K562 (cell line): ENCODE measurements around the gene GPHA2. TPM values are rescaled to one million over a fixed set of nuclear protein-coding genes. Genes with fewer than 3 reads are reported as not detected.
A peak's percentile ranks its signal among the peaks of the same experiment; 100 is the strongest.

ENCODE experiments used
- ADNP ChIP-seq: fragments of 200-800 bp; sonication (Bioruptor generic); IDR thresholded peaks from 2 replicates; pipeline ENCODE4 v1.6.1; 2016; ENCODE audit warnings: missing genetic modification characterization, missing compliant biosample characterization
- BRF1 ChIP-seq: IDR thresholded peaks from 3 replicates; pipeline ENCODE4 v1.6.1; 2011; ENCODE audit warnings: borderline replicate concordance, mild to moderate bottlenecking; ENCODE audit not compliant: insufficient read length; ENCODE audit errors: extremely low read depth
- CEBPG ChIP-seq, 3 experiments: fragments of 200-800 bp in 1 of 3; sonication (Bioruptor generic) in 1 of 3; sonication (generic) in 1 of 3; formaldehyde crosslinking in 1 of 3; IDR thresholded peaks in 2 of 3; conservative IDR thresholded peaks in 1 of 3; 2 replicates each; pipeline versions ENCODE4 v1.6.1 to v1.8.0; 2016 to 2022; ENCODE audit warnings: missing compliant biosample characterization in 2 of 3, missing genetic modification characterization in 2 of 3, mild to moderate bottlenecking in 1 of 3, missing genetic modification reagents in 1 of 3
- EP300 ChIP-seq: IDR thresholded peaks from 2 replicates; pipeline ENCODE4 v1.6.1; 2012; ENCODE audit warnings: low read length, improper control_type of control experiment
- ETV6 ChIP-seq, 3 experiments: fragments of 150-350 bp in 1 of 3; sonication (generic) in 1 of 3; formaldehyde crosslinking in 1 of 3; IDR thresholded peaks; 2 replicates each; pipeline versions ENCODE4 v1.6.1 to v1.8.0; 2014 to 2022; ENCODE audit warnings: borderline replicate concordance in 2 of 3, low read depth in 2 of 3, antibody characterized with exemption in 1 of 3, low read length in 1 of 3, mild to moderate bottlenecking in 1 of 3, missing genetic modification reagents in 1 of 3
- HDAC2 ChIP-seq: fragments of 450-650 bp; IDR thresholded peaks from 2 replicates; pipeline ENCODE4 v1.6.1; 2016; ENCODE audit warnings: mild to moderate bottlenecking
- HMGN3 ChIP-seq: IDR thresholded peaks from 2 replicates; pipeline ENCODE4 v1.6.1; 2011; ENCODE audit warnings: borderline replicate concordance, low read depth, mild to moderate bottlenecking, mixed read lengths, low read length; ENCODE audit not compliant: insufficient read length; ENCODE audit errors: extremely low read depth
- HSF4 ChIP-seq: fragments of 250-450 bp; sonication (Bioruptor Pico); IDR thresholded peaks from 2 replicates; pipeline ENCODE4 v2.1.2; 2022; ENCODE audit warnings: mild to moderate bottlenecking, moderate library complexity, borderline replicate concordance
- NUFIP1 ChIP-seq: fragments of 450-650 bp; IDR thresholded peaks from 2 replicates; pipeline ENCODE4 v1.6.1; 2018; ENCODE audit not compliant: partially characterized antibody
- PHF8 ChIP-seq: fragments of 200-600 bp; sonication (generic); IDR thresholded peaks from 2 replicates; pipeline ENCODE4 v1.6.1; 2012; ENCODE audit warnings: mixed run types, mild to moderate bottlenecking, inconsistent platforms, low read length, moderate library complexity, borderline replicate concordance
- POU5F1 ChIP-seq: fragments of 150-350 bp; IDR thresholded peaks from 2 replicates; pipeline ENCODE4 v1.6.1; 2014; ENCODE audit warnings: borderline replicate concordance, low read length, low read depth, mild to moderate bottlenecking; ENCODE audit not compliant: partially characterized antibody
- SRSF3 ChIP-seq: fragments of 200-400 bp; formaldehyde crosslinking; IDR thresholded peaks from 2 replicates; pipeline ENCODE4 v1.6.1; 2016; ENCODE audit warnings: mild to moderate bottlenecking, low read length, moderate library complexity; ENCODE audit not compliant: insufficient read depth
- ZFPM2 ChIP-seq: fragments of 250-450 bp; sonication (Bioruptor Pico); IDR thresholded peaks from 2 replicates; pipeline ENCODE4 v1.5.1; 2022; ENCODE audit warnings: mild to moderate bottlenecking
- ZHX1 ChIP-seq: fragments of 150-350 bp; conservative IDR thresholded peaks from 2 replicates; pipeline ENCODE4 v1.6.1; 2014; ENCODE audit warnings: low read length
- ZNF197 ChIP-seq: fragments of 200-800 bp; sonication (Bioruptor generic); IDR thresholded peaks from 2 replicates; pipeline ENCODE4 v1.6.1; 2016; ENCODE audit warnings: low read depth, missing genetic modification characterization, missing compliant biosample characterization
- ZNF232 ChIP-seq: sonication (generic); formaldehyde crosslinking; IDR thresholded peaks from 2 replicates; pipeline ENCODE4 v1.8.0; 2022; ENCODE audit warnings: mild to moderate bottlenecking, missing genetic modification reagents
- ZNF316 ChIP-seq: fragments of 450-650 bp; IDR thresholded peaks from 2 replicates; pipeline ENCODE4 v1.6.1; 2016
- ZNF436 ChIP-seq: fragments of 250-450, 450-650 bp; sonication (Bioruptor Pico); formaldehyde crosslinking; IDR thresholded peaks from 2 replicates; pipeline ENCODE4 v1.7.0; 2020; ENCODE audit warnings: mild to moderate bottlenecking
- ZNF785 ChIP-seq: fragments of 250-450 bp; sonication (Bioruptor Pico); IDR thresholded peaks from 2 replicates; pipeline ENCODE4 v1.4.0; 2020; ENCODE audit warnings: mild to moderate bottlenecking
- polyA plus RNA-seq, 8 experiments: library from polyadenylated mRNA; depleted of rRNA in 4 of 8; stranded (reverse) in 5 of 8; unstranded in 3 of 8; fragments of >200 nt; fragmentation: Nextera tagmentation in 2 of 8; fragmentation: Illumina TruSeq in 1 of 8; extraction: Ambion mirVana in 2 of 8; extraction: Trizol in 1 of 8; gene quantifications; 2 replicates each; pipeline versions ENCODE4 v1.2.1 to v1.2.3, GENCODE V29; 2011 to 2014; ENCODE audit warnings: inconsistent platforms in 1 of 8, missing spikeins in 1 of 8
- total RNA-seq, 7 experiments: library from RNA; depleted of rRNA in 6 of 7; stranded (reverse); fragments of >200 nt in 6 of 7; fragmentation: Illumina TruSeq in 2 of 7; extraction: Trizol in 2 of 7; gene quantifications; 2 replicates each; pipeline versions ENCODE4 v1.2.1 to v1.2.3, GENCODE V29; 2011 to 2021; ENCODE audit warnings: low replicate concordance in 1 of 7
- TF ChIP-seq, protein P1 (sequence below): fragments of 250-450 bp; sonication (Bioruptor Pico); IDR thresholded peaks from 2 replicates; pipeline ENCODE4 v1.9.0; 2021; ENCODE audit warnings: mild to moderate bottlenecking, inconsistent platforms
- TF ChIP-seq, protein P2 (sequence below): sonication (generic); formaldehyde crosslinking; IDR thresholded peaks from 2 replicates; pipeline ENCODE4 v1.9.0; 2022; ENCODE audit warnings: mild to moderate bottlenecking, missing genetic modification reagents

Gene GPHA2
- total and polyA plus RNA-seq, 9 of the 15 experiments (the other 6 are each of a cell fraction or from before 2014, with no cell fraction given), result 0.17 to 0.22 TPM; not detected in 7

- TF ChIP-seq HDAC2, result no peak
- no peak for TF ChIP-seq HSF4 (CRISPR knock-in tag)
- no peak for TF ChIP-seq ETV6 (IDR thresholded peaks at IDR 0.05; ENCODE audit: borderline replicate concordance in 1 of 2, low read depth in 2 of 2, low read length in 1 of 2)
- TF ChIP-seq ETV6 (CRISPR knock-in tag; IDR thresholded peaks at IDR 0.05; ENCODE audit: borderline replicate concordance), result no peak
- no peak for TF ChIP-seq ADNP
- TF ChIP-seq CEBPG (CRISPR knock-in tag; IDR thresholded peaks at IDR 0.05), result peak; percentile 59
- TF ChIP-seq CEBPG (tag; conservative IDR thresholded peaks at IDR 0.05 in 1 of 2, IDR thresholded peaks at IDR 0.05 in 1 of 2), result no peak; a peak in 3 of 4 replicates
- TF ChIP-seq ZNF197 (CRISPR knock-in tag), result no peak
- TF ChIP-seq NUFIP1, result peak; percentile 32
- TF ChIP-seq, protein P1, sequence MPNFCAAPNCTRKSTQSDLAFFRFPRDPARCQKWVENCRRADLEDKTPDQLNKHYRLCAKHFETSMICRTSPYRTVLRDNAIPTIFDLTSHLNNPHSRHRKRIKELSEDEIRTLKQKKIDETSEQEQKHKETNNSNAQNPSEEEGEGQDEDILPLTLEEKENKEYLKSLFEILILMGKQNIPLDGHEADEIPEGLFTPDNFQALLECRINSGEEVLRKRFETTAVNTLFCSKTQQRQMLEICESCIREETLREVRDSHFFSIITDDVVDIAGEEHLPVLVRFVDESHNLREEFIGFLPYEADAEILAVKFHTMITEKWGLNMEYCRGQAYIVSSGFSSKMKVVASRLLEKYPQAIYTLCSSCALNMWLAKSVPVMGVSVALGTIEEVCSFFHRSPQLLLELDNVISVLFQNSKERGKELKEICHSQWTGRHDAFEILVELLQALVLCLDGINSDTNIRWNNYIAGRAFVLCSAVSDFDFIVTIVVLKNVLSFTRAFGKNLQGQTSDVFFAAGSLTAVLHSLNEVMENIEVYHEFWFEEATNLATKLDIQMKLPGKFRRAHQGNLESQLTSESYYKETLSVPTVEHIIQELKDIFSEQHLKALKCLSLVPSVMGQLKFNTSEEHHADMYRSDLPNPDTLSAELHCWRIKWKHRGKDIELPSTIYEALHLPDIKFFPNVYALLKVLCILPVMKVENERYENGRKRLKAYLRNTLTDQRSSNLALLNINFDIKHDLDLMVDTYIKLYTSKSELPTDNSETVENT, result 0 out of 2 replicates have a peak, but pooled peaks have one; percentile 25
- no peak for TF ChIP-seq SRSF3
- TF ChIP-seq ZHX1, result no peak
- TF ChIP-seq EP300, result no peak
- TF ChIP-seq ZNF316, result no peak
- TF ChIP-seq, protein P2, sequence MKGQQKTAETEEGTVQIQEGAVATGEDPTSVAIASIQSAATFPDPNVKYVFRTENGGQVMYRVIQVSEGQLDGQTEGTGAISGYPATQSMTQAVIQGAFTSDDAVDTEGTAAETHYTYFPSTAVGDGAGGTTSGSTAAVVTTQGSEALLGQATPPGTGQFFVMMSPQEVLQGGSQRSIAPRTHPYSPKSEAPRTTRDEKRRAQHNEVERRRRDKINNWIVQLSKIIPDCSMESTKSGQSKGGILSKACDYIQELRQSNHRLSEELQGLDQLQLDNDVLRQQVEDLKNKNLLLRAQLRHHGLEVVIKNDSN (CRISPR knock-in tag), result no peak
- no peak for TF ChIP-seq POU5F1
- TF ChIP-seq ZNF785, result no peak
- peak; percentile 70 for TF ChIP-seq HMGN3
- no peak for TF ChIP-seq ZNF232 (CRISPR knock-in tag)
- TF ChIP-seq BRF1, result no peak
- no peak for TF ChIP-seq ZFPM2
- TF ChIP-seq PHF8, result peak; percentile 90
- no peak for TF ChIP-seq ZNF436 (CRISPR knock-in tag)
Observed at GRCh38 chr11:64916775-64917662, 18.7 kb downstream of the GPHA2 start, which contains the start of gene ATG2A (continued).
